Calu3 (cell line): ENCODE data around the gene TIAL1. TPM values are rescaled to one million over a fixed set of nuclear protein-coding genes. Genes with fewer than 3 reads are reported as not detected.

Source experiments
- BruUV-seq: library from RNA; stranded (reverse); fragments of 400-500 nt; replicated peaks from 2 replicates; lab custom pipeline; 2021; lab: Mats Ljungman, UMichigan
- CTCF ChIA-PET: fragments of 300-600 bp; sonication (Branson Sonifier 250); formaldehyde crosslinking; loops from one replicate; lab custom pipeline; 2022; ENCODE audit warnings: antibody characterized with exemption; lab: Charles Lee
- DNase-seq: peaks from one replicate; pipeline ENCODE4 v3.0.0; 2022
- H3K27ac Mint-ChIP-seq: one replicate; pipeline ENCODE4 v1.8.0; 2022; ENCODE audit warnings: mixed read lengths; ENCODE audit not compliant: unreplicated experiment
- H3K27me3 Mint-ChIP-seq: one replicate; pipeline ENCODE4 v1.8.0; 2022; ENCODE audit warnings: mixed read lengths; ENCODE audit not compliant: unreplicated experiment
- H3K36me3 Mint-ChIP-seq: one replicate; pipeline ENCODE4 v1.8.0; 2022; ENCODE audit warnings: mild to moderate bottlenecking, moderate library complexity, mixed read lengths; ENCODE audit not compliant: insufficient read depth, unreplicated experiment
- H3K4me1 Mint-ChIP-seq: one replicate; pipeline ENCODE4 v1.8.0; 2022; ENCODE audit warnings: mild to moderate bottlenecking, low read depth, mixed read lengths; ENCODE audit not compliant: unreplicated experiment
- H3K4me3 Mint-ChIP-seq: one replicate; pipeline ENCODE4 v1.8.0; 2022; ENCODE audit warnings: mild to moderate bottlenecking, low read depth, moderate library complexity, mixed read lengths; ENCODE audit not compliant: unreplicated experiment
- H3K9me3 Mint-ChIP-seq: one replicate; pipeline ENCODE4 v1.8.0; 2022; ENCODE audit warnings: low read depth, mixed read lengths; ENCODE audit not compliant: unreplicated experiment
- CTCF ChIP-seq: fragments of 200-600 bp; IDR thresholded peaks from one replicate; pipeline ENCODE4 v1.8.0; 2022; ENCODE audit warnings: antibody characterized with exemption; ENCODE audit not compliant: unreplicated experiment
- intact Hi-C: fragments of 100-400 bp; cut with micrococcal nuclease; formaldehyde crosslinking; loops from one replicate; pipeline ENCODE4 v1.10.0; 2022; ENCODE audit not compliant: unreplicated experiment
- total RNA-seq: library from RNA; stranded (reverse); gene quantifications from 2 replicates; pipeline ENCODE4 v1.2.3, GENCODE V29; 2022

TIAL1 gene
- total RNA-seq, 1 experiment from 2014 or later = 82.6 TPM

- DNase-seq = no peak
- no peak overlapping the region for H3K4me3 Mint-ChIP-seq
- H3K36me3 Mint-ChIP-seq = no peaks in the 10 kb centered on the region
- CTCF ChIA-PET = interaction anchor here (0.7 to 0.9 kb wide), 2 partner anchors 177 to 356 kb away, joined by 3 to 4 read pairs; no protein-coding TSS in a partner anchor
- no TSS peak for BruUV-seq
- no peak overlapping the region for H3K27ac Mint-ChIP-seq
- intact Hi-C loops = no loop called here
- no peaks in the 10 kb centered on the region for H3K4me1 Mint-ChIP-seq
- peaks cover 13% of the 10 kb centered on the region for H3K27me3 Mint-ChIP-seq
- TF ChIP-seq CTCF = no peak
- no peaks in the 10 kb centered on the region for H3K9me3 Mint-ChIP-seq
Measured at GRCh38 chr10:119555178-119555784, 41.5 kb downstream of the TIAL1 start.

- intact Hi-C loops = no loop called here
- Mint-ChIP-seq H3K27ac (no peak overlapping the region), H3K9me3 (no peaks in the 10 kb centered on the region), H3K4me3 (no peak overlapping the region), H3K4me1 (no peaks in the 10 kb centered on the region), H3K27me3 (peaks cover 37% of the 10 kb centered on the region), H3K36me3 (no peaks in the 10 kb centered on the region)
- BruUV-seq = no TSS peak
- no peak for TF ChIP-seq CTCF
- CTCF ChIA-PET = no interaction called here
- no peak for DNase-seq
Measured at GRCh38 chr10:119550827-119551226, 45.9 kb downstream of the TIAL1 start.

DNA sequence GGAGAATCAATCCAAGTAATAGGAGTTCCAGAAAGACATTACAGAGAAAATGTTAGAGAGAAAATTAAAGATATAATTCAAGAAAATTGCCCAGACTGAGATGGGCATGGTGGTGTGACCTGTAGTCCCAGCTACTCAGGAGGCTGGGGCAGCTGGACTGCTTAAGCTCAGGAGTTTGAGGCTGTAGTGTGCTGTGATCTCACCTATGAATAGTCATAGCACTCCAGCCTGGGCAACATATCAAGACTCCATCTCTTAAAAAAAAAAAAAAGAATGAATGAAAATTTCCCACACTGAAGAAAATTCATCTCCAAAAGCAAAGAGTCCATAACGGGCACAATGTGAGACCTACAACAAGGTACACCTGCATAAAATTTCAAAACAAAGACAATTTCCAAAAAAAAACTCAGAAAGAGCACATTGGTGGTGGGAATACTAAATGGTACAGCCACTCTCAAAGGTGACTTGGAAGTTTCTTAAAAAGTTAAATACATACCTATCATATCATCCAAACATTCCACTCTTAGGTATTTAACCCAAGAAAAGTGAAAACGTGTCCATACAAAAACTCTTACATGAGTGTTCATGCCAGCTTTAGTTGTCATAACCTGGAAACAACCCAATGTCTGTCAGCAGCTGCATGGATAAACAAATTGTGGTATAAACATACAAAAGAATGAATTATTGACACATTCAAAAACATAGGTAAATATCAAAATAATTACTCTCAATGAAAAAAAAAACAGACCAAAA is 47.3 kb downstream of the TIAL1 start:
- H3K4me1 Mint-ChIP-seq = no peaks in the 10 kb centered on the region
- intact Hi-C loops = no loop called here
- no TSS peak for BruUV-seq
- no peaks in the 10 kb centered on the region for H3K36me3 Mint-ChIP-seq
- no peak for DNase-seq
- no peaks in the 10 kb centered on the region for H3K9me3 Mint-ChIP-seq
- H3K27ac Mint-ChIP-seq = no peak overlapping the region
- no peak for TF ChIP-seq CTCF
- CTCF ChIA-PET = interaction anchor here (0.6 to 0.7 kb wide), 2 partner anchors 296 to 384 kb away, joined by 3 read pairs; partner anchors contain the start of gene SFXN4
- H3K4me3 Mint-ChIP-seq = no peak overlapping the region
- H3K27me3 Mint-ChIP-seq = peaks cover 37% of the 10 kb centered on the region

DNA sequence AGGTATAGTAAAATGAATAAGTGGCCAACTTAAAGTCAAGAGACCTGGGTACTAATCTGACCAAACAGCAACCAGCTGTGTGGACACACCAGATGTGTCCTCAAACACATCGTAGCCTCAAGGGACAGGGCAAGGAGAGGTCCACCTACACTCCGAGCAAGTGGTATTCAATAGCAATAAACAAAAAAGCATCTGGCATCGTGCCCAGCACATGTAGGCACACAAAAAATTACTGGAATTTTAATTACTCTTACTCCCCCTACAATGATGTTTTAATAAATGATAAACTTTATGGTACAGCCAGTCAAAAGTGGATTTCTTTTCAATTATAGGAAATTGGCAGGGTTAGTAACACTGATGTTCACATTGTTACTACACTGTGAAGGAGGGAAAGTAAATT is 50.8 kb downstream of the TIAL1 start:
- intact Hi-C loops = no loop called here
- CTCF ChIA-PET = no interaction called here

More for the DNA sequence above, 50.8 kb downstream of the TIAL1 start:
- Mint-ChIP-seq H3K4me1 (peaks cover 9% of the 10 kb centered on the region), H3K36me3 (peaks cover 12% of the 10 kb centered on the region), H3K27ac (no peak overlapping the region), H3K9me3 (no peaks in the 10 kb centered on the region), H3K4me3 (no peak overlapping the region), H3K27me3 (peaks cover 29% of the 10 kb centered on the region)
- DNase-seq = no peak
- TF ChIP-seq CTCF = no peak
- no TSS peak for BruUV-seq
